Mesothelial cell of epicardium (in vitro differentiated cells): Measurements from ENCODE around the gene LTBP3. TPM values are rescaled to one million over a fixed set of nuclear protein-coding genes. Genes with fewer than 3 reads are reported as not detected.

Source experiments
- DNase-seq, 2 experiments: peaks; one replicate each; pipeline ENCODE4 v3.0.0; 2021; ENCODE audit warnings: low spot score in 2 of 2; ENCODE audit not compliant: unreplicated experiment in 2 of 2
- H3K27ac Mint-ChIP-seq: 2 replicates; pipeline ENCODE4 v1.8.0; 2021; ENCODE audit warnings: mixed read lengths
- H3K27me3 Mint-ChIP-seq: 2 replicates; pipeline ENCODE4 v1.8.0; 2021; ENCODE audit warnings: low read depth, mixed read lengths
- H3K36me3 Mint-ChIP-seq: 2 replicates; pipeline ENCODE4 v1.8.0; 2021; ENCODE audit warnings: mixed read lengths
- H3K4me1 Mint-ChIP-seq: 2 replicates; pipeline ENCODE4 v1.8.0; 2021; ENCODE audit warnings: mixed read lengths
- H3K4me3 Mint-ChIP-seq: 2 replicates; pipeline ENCODE4 v1.8.0; 2021; ENCODE audit warnings: mild to moderate bottlenecking, moderate library complexity, mixed read lengths
- H3K9me3 Mint-ChIP-seq: 2 replicates; pipeline ENCODE4 v1.8.0; 2021; ENCODE audit warnings: mixed read lengths
- total RNA-seq: library from RNA; stranded (reverse); gene quantifications from 3 replicates; pipeline ENCODE4 v1.2.1, GENCODE V29; 2021
- TF ChIP-seq, protein P1 (sequence below): fragments of 200-600 bp; sonication (generic); IDR thresholded peaks from one replicate; pipeline ENCODE4 v1.5.0; 2021; ENCODE audit warnings: antibody characterized with exemption; ENCODE audit not compliant: unreplicated experiment

Gene LTBP3
- total RNA-seq, 1 donor from 2014 or later, result 333 TPM

GRCh38 chr11:65497141-65498041 is 60.8 kb downstream of the LTBP3 start:
- peak; percentile 99 for DNase-seq
- Mint-ChIP-seq H3K4me1 (peaks cover 41% of the 10 kb centered on the region), H3K9me3 (no peaks in the 10 kb centered on the region), H3K4me3 (no peak overlapping the region), H3K27me3 (no peaks in the 10 kb centered on the region), H3K36me3 (peaks cover under 1% of the 10 kb centered on the region), H3K27ac (no peak overlapping the region)
- TF ChIP-seq, protein P1, sequence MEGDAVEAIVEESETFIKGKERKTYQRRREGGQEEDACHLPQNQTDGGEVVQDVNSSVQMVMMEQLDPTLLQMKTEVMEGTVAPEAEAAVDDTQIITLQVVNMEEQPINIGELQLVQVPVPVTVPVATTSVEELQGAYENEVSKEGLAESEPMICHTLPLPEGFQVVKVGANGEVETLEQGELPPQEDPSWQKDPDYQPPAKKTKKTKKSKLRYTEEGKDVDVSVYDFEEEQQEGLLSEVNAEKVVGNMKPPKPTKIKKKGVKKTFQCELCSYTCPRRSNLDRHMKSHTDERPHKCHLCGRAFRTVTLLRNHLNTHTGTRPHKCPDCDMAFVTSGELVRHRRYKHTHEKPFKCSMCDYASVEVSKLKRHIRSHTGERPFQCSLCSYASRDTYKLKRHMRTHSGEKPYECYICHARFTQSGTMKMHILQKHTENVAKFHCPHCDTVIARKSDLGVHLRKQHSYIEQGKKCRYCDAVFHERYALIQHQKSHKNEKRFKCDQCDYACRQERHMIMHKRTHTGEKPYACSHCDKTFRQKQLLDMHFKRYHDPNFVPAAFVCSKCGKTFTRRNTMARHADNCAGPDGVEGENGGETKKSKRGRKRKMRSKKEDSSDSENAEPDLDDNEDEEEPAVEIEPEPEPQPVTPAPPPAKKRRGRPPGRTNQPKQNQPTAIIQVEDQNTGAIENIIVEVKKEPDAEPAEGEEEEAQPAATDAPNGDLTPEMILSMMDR, result no peak

DNA sequence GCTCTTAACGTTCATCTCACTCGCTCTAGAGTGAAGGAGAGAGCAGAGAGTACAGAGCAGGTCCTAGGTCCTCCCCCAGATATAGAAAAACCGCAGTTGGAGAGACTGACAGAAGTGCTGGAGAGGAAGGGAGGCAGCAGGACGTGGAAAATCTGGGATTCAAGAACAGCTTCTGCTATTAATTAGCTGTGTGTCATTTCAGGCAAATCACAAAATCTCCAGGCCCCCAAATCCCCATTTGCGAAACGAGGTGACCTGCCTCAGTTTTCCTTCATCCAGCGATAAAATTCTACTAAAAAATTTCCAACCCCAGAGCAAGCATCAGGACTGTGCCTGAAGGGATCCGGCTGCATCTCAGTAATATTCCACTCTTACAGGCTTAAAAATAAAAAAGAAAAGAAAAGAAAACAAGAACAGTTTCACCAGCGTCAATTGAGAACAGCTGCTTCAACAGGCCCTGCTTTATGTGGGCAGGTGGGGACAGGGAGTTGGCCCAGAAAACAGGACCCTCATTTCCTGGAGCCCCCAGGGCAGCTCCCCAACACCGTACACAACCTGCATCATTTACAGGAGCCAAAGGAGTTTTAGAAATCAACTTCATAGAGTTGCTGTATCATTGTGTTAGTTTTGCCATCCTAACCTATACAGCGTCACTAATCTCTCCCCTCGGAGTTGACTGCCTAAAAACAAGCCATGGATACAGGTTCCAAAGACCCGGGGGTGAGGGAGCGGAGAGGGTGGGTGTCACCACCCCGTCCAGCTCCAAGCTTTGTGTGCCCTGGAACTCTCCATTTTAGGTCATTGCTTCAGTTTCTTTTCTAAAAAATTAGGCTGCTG is 61.6 kb downstream of the LTBP3 start:
- H3K27ac Mint-ChIP-seq, result no peak overlapping the region
- TF ChIP-seq, protein P1, result no peak
- no peaks in the 10 kb centered on the region for H3K27me3 Mint-ChIP-seq
- no peaks in the 10 kb centered on the region for H3K36me3 Mint-ChIP-seq
- H3K9me3 Mint-ChIP-seq, result no peaks in the 10 kb centered on the region
- peaks cover 50% of the 10 kb centered on the region for H3K4me1 Mint-ChIP-seq
- DNase-seq, result no peak
- no peak overlapping the region for H3K4me3 Mint-ChIP-seq

GRCh38 chr11:65493367-65494176 is 64.6 kb downstream of the LTBP3 start:
- H3K4me3 Mint-ChIP-seq, result no peak overlapping the region
- H3K27me3 Mint-ChIP-seq, result no peaks in the 10 kb centered on the region
- no peaks in the 10 kb centered on the region for H3K36me3 Mint-ChIP-seq
- no peak for DNase-seq
- peaks cover 79% of the 10 kb centered on the region for H3K4me1 Mint-ChIP-seq
- TF ChIP-seq, protein P1, result no peak
- H3K9me3 Mint-ChIP-seq, result no peaks in the 10 kb centered on the region
- H3K27ac Mint-ChIP-seq, result peak overlapping the region; percentile 100

DNA sequence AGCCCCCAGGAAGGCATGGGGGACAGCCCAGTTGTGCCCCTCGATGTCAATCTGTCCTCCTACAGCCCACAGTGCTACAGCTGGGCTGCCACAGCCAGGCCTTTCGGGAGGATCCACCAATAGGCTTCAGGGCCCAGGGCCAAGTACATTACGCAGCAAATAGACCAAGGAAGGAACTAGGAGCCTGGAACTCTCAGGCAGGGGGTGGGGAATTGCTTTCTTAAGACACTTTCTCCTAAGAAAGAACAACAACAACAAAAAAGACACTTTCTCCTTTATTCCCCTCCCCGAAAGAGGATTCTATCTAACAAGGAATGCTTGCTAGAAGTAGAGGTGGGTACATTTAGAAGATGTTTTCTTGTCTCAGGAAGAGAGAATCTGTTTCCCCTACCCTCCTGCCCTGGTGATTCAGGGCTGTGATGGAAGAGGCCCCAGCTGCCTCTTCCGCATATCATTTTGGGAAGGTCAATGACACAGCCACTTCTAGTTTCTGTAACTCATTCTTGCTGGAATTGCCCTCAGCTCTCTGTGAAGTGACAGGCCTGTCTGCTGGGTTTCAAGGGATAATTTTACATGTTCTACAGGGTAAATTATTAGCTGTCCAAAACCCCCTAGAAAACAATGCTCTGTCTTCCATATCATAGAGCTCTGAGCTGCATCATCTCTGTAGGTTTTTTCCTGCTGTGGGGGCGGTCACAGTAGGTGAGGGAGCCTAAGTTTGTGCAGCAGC is 65.4 kb downstream of the LTBP3 start:
- Mint-ChIP-seq H3K27me3 (no peaks in the 10 kb centered on the region), H3K27ac (peak overlapping the region; percentile 100), H3K9me3 (no peaks in the 10 kb centered on the region), H3K4me3 (no peak overlapping the region), H3K4me1 (peaks cover 87% of the 10 kb centered on the region), H3K36me3 (no peaks in the 10 kb centered on the region)
- DNase-seq, result no peak
- TF ChIP-seq, protein P1, result no peak

DNA sequence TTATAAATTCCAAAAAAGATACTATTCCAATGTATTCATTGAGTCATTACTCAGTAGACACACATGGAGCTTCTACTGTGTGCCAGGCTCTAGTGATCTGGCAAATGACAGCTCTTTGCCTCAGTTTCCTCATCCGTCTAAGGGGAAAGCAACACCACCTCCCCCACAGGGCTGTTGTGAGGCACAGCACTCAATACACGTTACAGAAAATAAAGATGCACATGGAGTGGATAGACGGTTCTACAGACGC is 65.8 kb downstream of the LTBP3 start:
- Mint-ChIP-seq H3K27me3 (no peaks in the 10 kb centered on the region), H3K9me3 (no peaks in the 10 kb centered on the region), H3K4me1 (peaks cover 89% of the 10 kb centered on the region), H3K36me3 (no peaks in the 10 kb centered on the region), H3K27ac (peak overlapping the region; percentile 100), H3K4me3 (no peak overlapping the region)
- no peak for DNase-seq
- TF ChIP-seq, protein P1, result no peak
